Activated T-helper 1 cell treated with anti-CD3 and anti-CD28 coated beads, Interleukin-12 subunit alpha, Interleukin-12 subunit beta, Interleukin-2, Interleukin-4 antibody, amounts not matched to agents 30 ng/mL and 10 ng/mL and 1 ng/mL, durations not matched to agents 14 hours and 24 hours and 36 hours (primary cell): ENCODE data around the gene ISLR. TPM values are rescaled to one million over a fixed set of nuclear protein-coding genes. Genes with fewer than 3 reads are reported as not detected.

Source experiments
- DNase-seq: peaks from one replicate; pipeline ENCODE4 v3.0.0; 2021; ENCODE audit warnings: low spot score
- H3K27ac Mint-ChIP-seq: one replicate; pipeline ENCODE4 v1.8.0; 2021; ENCODE audit warnings: mild to moderate bottlenecking, mixed read lengths
- H3K27me3 Mint-ChIP-seq: one replicate; pipeline ENCODE4 v1.8.0; 2022; ENCODE audit warnings: mild to moderate bottlenecking, moderate library complexity, mixed read lengths; ENCODE audit not compliant: insufficient read depth
- H3K36me3 Mint-ChIP-seq: one replicate; pipeline ENCODE4 v1.8.0; 2021; ENCODE audit warnings: low read depth, mixed read lengths
- H3K4me1 Mint-ChIP-seq: one replicate; pipeline ENCODE4 v1.8.0; 2021; ENCODE audit warnings: low read depth, mixed read lengths
- H3K4me3 Mint-ChIP-seq: one replicate; pipeline ENCODE4 v1.8.0; 2021; ENCODE audit warnings: mild to moderate bottlenecking, moderate library complexity, mixed read lengths
- H3K9me3 Mint-ChIP-seq: one replicate; pipeline ENCODE4 v1.8.0; 2021; ENCODE audit warnings: mixed read lengths
- intact Hi-C: fragments of 100-400 bp; cut with micrococcal nuclease; formaldehyde crosslinking; loops from one replicate; pipeline ENCODE4 v1.15.1; 2024
- total RNA-seq: library from RNA; stranded (reverse); gene quantifications from 2 replicates; pipeline ENCODE4 v1.2.3, GENCODE V29; 2022

Gene ISLR
- not detected in 2 replicates for total RNA-seq

DNA sequence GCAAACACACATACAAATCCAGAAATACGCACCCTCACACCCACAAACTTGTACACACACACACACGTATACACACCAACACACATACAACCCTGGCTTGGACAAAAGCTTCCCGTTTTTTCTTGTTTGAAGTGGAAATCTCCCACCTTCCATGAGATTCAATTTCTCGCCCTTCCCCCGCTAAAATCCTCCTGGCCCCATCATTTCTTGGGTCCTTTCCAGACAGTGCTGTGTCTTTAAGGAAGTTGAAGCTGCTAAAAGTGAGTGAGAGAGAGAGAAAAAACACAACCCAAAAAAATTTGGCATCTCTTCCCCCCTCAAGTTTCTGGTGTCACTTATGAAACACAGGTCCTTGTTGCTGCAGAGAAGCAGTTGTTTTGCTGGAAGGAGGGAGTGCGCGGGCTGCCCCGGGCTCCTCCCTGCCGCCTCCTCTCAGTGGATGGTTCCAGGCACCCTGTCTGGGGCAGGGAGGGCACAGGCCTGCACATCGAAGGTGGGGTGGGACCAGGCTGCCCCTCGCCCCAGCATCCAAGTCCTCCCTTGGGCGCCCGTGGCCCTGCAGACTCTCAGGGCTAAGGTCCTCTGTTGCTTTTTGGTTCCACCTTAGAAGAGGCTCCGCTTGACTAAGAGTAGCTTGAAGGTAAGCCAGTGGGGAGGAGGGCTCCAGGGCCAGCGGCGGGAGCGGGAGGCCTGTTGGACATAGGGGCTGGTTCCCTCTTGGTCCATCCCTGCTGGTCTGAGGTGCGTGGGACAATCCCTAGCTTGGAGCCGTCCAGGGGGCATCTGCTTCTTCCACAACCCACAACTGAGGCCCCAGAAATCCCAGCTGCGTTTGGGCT, at the start of gene ISLR:
Gene ISLR, plus strand, starts transcription at position 331 of the 839 bp plus-strand sequence. CDS start 1,149 bp downstream, outside the sequence.
- peak within 1 kb of the TSS; percentile 66 for H3K27ac Mint-ChIP-seq
- intact Hi-C loops: no loop called here
- no peaks in the 10 kb centered on the region for H3K36me3 Mint-ChIP-seq
- no peaks in the 10 kb centered on the region for H3K4me1 Mint-ChIP-seq
- DNase-seq: no peak
- H3K27me3 Mint-ChIP-seq: peaks cover 3% of the 10 kb centered on the region
- H3K4me3 Mint-ChIP-seq: no peak within 1 kb of the TSS
- H3K9me3 Mint-ChIP-seq: no peaks in the 10 kb centered on the region

GRCh38 chr15:74124196-74124595, 49.3 kb upstream of the ISLR start:
- Mint-ChIP-seq H3K27ac (no peak overlapping the region), H3K4me3 (no peak overlapping the region), H3K27me3 (peaks cover 51% of the 10 kb centered on the region), H3K4me1 (peaks cover 9% of the 10 kb centered on the region), H3K9me3 (no peaks in the 10 kb centered on the region), H3K36me3 (no peaks in the 10 kb centered on the region)
- intact Hi-C loops: no loop called here
- no peak for DNase-seq

DNA sequence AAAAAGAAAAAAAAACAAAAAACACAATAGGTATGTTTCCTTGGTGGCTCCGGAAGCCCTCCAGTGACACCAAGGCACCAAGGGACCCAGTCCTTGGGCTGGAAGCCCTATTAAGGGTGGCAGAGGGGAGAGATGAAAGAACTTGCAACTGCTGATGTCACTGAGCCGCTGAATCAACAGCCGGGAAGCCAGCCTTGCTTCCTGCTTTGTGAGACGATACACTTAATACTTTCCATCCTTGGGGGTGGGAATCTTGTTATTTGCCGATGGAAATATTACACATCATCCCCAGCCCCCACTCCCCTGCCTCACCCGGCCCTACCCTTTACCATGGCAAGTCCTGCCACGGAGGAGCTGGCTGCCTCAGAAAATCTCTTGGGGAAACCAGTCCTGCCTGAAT, 48.8 kb upstream of the ISLR start:
- Mint-ChIP-seq H3K4me1 (peaks cover 12% of the 10 kb centered on the region), H3K27ac (no peak overlapping the region), H3K36me3 (no peaks in the 10 kb centered on the region), H3K9me3 (no peaks in the 10 kb centered on the region), H3K27me3 (peaks cover 56% of the 10 kb centered on the region), H3K4me3 (no peak overlapping the region)
- DNase-seq: no peak
- intact Hi-C loops: no loop called here

- DNase-seq: peak; percentile 78
- H3K4me1 Mint-ChIP-seq: peaks cover 22% of the 10 kb centered on the region
- H3K36me3 Mint-ChIP-seq: no peaks in the 10 kb centered on the region
- intact Hi-C loops: loop anchor here (1.0 to 2.0 kb wide), 3 partner anchors 13 to 195 kb away; no protein-coding TSS in a partner anchor
- no peak overlapping the region for H3K4me3 Mint-ChIP-seq
- no peaks in the 10 kb centered on the region for H3K9me3 Mint-ChIP-seq
- no peak overlapping the region for H3K27ac Mint-ChIP-seq
- peaks cover 74% of the 10 kb centered on the region for H3K27me3 Mint-ChIP-seq
These were observed 46.1 kb upstream of the ISLR start for GRCh38 chr15:74127255-74127953.

DNA sequence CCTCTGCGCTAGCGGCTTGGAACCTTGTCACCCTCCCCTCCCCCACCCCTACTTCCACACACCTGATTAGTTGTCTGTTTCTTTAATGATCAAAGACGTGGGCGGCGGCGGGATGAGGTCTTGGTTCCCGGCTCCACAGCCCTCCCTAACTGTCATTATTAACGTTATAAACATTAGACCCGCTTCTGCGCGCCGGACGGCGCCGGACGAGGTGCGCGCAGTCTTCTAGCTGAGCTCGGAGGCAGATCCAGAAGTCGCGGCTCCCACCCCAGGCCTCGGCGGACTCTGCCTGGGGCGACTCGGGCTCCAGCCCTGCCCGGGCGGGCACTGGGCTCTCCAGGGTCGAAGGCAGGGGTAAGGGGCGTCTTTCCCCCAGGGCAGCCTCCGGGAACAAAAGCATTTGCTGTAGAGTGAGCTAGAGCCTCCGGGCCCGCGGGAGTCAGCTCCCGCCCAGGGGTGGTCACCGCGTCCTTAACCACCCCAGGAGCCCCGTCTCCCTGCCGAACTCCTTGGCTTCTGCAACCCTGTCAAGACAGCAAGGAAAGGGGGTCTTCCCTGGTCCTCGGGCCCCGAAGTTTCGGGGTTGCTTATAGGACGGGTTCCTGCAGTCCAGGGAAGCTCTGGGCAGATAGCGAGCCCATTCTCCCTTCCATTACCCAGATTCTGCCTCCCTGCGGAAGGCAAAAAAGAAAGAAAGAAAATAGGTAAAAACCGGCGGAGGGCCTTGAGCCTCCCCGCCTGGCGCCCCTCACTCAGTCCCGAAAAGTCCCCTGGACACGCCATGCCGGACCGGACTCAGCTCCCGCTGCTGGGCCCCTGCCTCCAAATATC, 45.3 kb upstream of the ISLR start:
- H3K4me3 Mint-ChIP-seq: no peak overlapping the region
- peak overlapping the region; percentile 34 for H3K27ac Mint-ChIP-seq
- H3K9me3 Mint-ChIP-seq: no peaks in the 10 kb centered on the region

GRCh38 chr15:74128785-74129585, 44.5 kb upstream of the ISLR start:
- intact Hi-C loops: no loop called here
- Mint-ChIP-seq H3K9me3 (no peaks in the 10 kb centered on the region), H3K27me3 (peaks cover 75% of the 10 kb centered on the region), H3K36me3 (no peaks in the 10 kb centered on the region), H3K4me3 (peak overlapping the region; percentile 31), H3K27ac (peak overlapping the region; percentile 61), H3K4me1 (peaks cover 18% of the 10 kb centered on the region)
- no peak for DNase-seq

More for the DNA sequence above, 45.3 kb upstream of the ISLR start:
- Mint-ChIP-seq H3K4me1 (peaks cover 18% of the 10 kb centered on the region), H3K27me3 (peaks cover 75% of the 10 kb centered on the region), H3K36me3 (no peaks in the 10 kb centered on the region)
- no peak for DNase-seq
- intact Hi-C loops: loop anchor here (1.0 to 2.0 kb wide), 3 partner anchors 13 to 194 kb away; no protein-coding TSS in a partner anchor

DNA sequence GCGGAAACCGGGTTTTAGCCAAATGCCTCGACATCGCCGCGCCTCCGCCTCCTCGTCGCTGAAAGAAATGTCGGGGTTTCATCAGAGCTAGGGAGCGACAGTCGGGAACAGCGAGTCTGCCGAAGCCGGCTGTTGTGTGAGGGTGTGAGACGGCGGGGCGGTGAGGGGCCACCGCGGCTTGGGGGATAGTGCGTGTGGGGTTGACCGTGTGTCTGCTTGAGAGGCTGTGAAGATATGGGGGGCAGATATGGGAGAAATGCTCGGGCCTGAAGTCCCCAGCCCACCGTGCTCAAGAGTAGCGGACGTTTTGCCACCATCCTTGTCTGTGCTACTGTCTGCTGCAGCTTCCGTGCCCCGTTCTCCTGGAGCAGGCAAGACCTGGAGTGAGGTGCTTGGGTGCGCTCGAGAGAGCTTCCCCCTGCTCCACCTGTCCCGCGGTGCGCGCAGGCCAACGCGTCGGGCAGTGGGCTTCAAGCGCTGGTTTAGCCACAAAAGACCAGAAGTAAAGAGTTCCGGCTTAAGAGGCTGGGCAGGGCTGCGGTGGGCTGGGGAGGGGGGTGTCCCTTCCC, 43.8 kb upstream of the ISLR start:
- Mint-ChIP-seq H3K27ac (peak overlapping the region; percentile 42), H3K4me3 (peak overlapping the region; percentile 31), H3K27me3 (peaks cover 75% of the 10 kb centered on the region), H3K4me1 (peaks cover 18% of the 10 kb centered on the region), H3K9me3 (no peaks in the 10 kb centered on the region), H3K36me3 (no peaks in the 10 kb centered on the region)
- intact Hi-C loops: no loop called here
- DNase-seq: no peak

GRCh38 chr15:74130155-74130848, 43.2 kb upstream of the ISLR start, which contains the start of gene ISLR2:
Gene ISLR2, plus strand, starts transcription at chr15:74130586. Its CDS starts 2,169 bp downstream, at chr15:74132755.
- intact Hi-C loops: no loop called here
- Mint-ChIP-seq H3K27me3 (peaks cover 80% of the 10 kb centered on the region), H3K36me3 (no peaks in the 10 kb centered on the region), H3K9me3 (no peaks in the 10 kb centered on the region), H3K4me1 (peaks cover 18% of the 10 kb centered on the region), H3K4me3 (peak within 1 kb of the TSS; percentile 31), H3K27ac (peak within 1 kb of the TSS; percentile 55)
- no peak for DNase-seq

DNA sequence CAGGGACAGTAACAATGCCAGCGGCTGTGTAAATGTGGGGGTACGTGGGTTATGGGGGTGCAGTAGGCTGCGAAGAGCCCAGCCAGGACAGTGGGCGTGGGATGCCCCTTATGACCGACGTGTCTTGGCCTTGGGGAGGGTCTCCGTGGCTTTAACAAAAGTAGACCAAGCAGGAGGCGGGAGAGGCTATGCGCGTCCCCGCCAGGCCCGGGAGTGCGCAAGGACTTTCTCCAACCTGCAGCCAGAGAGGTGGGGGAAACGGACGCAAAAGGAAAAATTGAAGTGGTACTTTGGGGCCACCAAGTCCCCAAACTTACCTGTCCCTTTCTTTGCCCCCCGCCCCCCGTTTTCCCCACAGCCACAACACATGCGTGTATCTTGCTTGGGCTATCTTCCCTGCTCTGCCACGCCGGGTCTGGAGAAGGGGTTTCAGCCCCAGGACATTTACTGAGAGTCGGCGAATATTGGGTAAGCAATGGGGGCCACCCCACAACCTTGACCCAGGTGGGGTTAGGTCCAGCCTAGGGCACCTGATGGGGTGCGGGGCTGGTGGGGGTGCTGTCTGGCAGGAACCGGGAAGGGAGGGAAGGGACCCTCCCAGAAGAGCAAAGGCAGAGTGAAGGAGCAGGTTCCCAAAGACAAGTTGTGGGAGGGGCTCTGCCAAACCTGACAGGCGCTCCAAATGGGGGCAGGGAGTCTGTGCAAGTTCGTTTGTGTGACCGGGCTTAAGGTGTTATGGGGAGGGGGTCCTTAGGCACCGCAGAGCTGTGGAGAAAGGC, 42.5 kb upstream of the ISLR start:
- Mint-ChIP-seq H3K36me3 (no peaks in the 10 kb centered on the region), H3K27ac (peak overlapping the region; percentile 48), H3K4me1 (peaks cover 18% of the 10 kb centered on the region), H3K9me3 (no peaks in the 10 kb centered on the region), H3K27me3 (peaks cover 76% of the 10 kb centered on the region), H3K4me3 (no peak overlapping the region)
- DNase-seq: no peak
- intact Hi-C loops: no loop called here

DNA sequence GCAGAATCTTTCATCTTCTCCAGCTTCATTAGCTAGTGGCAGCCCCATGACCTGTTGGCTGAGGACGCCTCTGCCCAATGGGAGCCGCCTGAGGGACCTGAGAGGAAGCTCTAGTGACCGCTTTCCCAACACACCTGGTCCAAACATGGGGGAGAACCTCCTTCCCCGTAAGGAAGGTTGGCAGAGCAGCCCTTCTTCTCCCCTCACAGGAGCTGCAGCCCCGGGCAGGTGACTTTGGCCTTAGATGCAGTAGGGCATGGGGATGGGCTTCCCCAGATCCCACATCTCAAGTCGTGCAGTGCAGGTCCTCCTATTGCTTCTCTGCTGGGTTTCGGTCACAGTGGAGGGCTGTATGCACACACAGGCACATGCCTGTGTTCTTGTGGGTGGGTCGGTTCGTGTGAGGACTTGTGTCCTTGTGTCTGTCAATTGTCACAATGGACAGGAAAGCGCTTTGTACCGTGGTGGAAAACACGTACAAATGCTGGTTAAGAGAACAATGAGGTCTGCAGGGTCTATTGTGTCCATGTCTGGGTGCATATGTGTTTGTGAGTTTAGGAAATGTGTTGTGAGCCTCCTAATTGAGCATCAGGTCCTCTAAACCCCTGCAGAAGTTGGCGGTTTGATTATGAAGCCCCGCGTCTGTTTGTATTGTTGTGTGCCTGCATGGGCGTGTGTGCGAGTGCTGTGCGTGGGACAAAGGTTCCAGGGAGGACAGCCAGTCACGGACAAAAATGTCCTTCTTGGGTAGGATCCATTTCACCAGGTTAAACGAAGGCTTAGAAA, 41.7 kb upstream of the ISLR start:
- H3K36me3 Mint-ChIP-seq: no peaks in the 10 kb centered on the region
- intact Hi-C loops: no loop called here
- H3K9me3 Mint-ChIP-seq: no peaks in the 10 kb centered on the region
- H3K4me3 Mint-ChIP-seq: no peak overlapping the region
- peaks cover 22% of the 10 kb centered on the region for H3K4me1 Mint-ChIP-seq
- peak overlapping the region; percentile 75 for H3K27ac Mint-ChIP-seq
- no peak for DNase-seq
- peaks cover 78% of the 10 kb centered on the region for H3K27me3 Mint-ChIP-seq
